Measurements from ENCODE around the gene AKT1S1.

The AKT1S1 gene

GRCh38 chr19:49839713-49840112 is 37.4 kb downstream of the AKT1S1 start:
- TF ChIP-seq, protein P1, sequence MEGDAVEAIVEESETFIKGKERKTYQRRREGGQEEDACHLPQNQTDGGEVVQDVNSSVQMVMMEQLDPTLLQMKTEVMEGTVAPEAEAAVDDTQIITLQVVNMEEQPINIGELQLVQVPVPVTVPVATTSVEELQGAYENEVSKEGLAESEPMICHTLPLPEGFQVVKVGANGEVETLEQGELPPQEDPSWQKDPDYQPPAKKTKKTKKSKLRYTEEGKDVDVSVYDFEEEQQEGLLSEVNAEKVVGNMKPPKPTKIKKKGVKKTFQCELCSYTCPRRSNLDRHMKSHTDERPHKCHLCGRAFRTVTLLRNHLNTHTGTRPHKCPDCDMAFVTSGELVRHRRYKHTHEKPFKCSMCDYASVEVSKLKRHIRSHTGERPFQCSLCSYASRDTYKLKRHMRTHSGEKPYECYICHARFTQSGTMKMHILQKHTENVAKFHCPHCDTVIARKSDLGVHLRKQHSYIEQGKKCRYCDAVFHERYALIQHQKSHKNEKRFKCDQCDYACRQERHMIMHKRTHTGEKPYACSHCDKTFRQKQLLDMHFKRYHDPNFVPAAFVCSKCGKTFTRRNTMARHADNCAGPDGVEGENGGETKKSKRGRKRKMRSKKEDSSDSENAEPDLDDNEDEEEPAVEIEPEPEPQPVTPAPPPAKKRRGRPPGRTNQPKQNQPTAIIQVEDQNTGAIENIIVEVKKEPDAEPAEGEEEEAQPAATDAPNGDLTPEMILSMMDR (IDR thresholded peaks at IDR 0.05; ENCODE audit: insufficient read depth, low read depth, low read length, missing control alignments): no peak
- no peak overlapping the region for H3K4me3 ChIP-seq (ENCODE audit: low read depth, low read length)

GRCh38 chr19:49838885-49839588 is 38.1 kb downstream of the AKT1S1 start:
- no peak overlapping the region for H3K4me3 ChIP-seq (ENCODE audit: low read depth, low read length)
- TF ChIP-seq, protein P1 (IDR thresholded peaks at IDR 0.05; ENCODE audit: insufficient read depth, low read depth, low read length, missing control alignments): no peak

More at GRCh38 chr19:49839713-49840112, 37.4 kb downstream of the AKT1S1 start:
- DNase-seq (ENCODE audit: low read depth): no peak

DNA sequence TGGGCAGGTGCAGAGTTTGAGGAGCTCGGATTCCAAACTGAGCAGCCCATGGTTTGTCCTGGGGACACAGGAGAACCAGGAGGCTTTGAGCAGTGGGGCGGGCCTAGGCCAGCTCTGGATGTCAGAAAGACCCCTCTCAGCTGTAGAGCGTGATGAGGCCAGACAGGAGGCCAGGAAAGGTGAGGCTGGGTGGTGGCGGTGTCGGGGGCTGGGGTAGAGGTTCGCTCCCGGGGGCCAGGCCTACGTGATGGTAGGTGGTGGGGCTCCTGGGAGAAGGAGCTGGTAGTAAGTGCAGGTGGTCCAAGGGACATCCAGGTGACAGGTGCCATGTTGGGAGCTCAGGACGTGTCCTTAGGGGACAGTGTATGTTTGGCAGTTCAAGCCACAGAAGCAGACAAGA is 39.7 kb downstream of the AKT1S1 start:
- DNase-seq (ENCODE audit: low read depth): no peak
- H3K4me3 ChIP-seq (ENCODE audit: low read depth, low read length): no peak overlapping the region
- TF ChIP-seq, protein P1 (IDR thresholded peaks at IDR 0.05; ENCODE audit: insufficient read depth, low read depth, low read length, missing control alignments): no peak

More at GRCh38 chr19:49838885-49839588, 38.1 kb downstream of the AKT1S1 start:
- DNase-seq (ENCODE audit: low read depth): no peak

- no peak overlapping the region for H3K4me3 ChIP-seq (ENCODE audit: low read depth, low read length)
- DNase-seq (ENCODE audit: low read depth): no peak
These were observed 40.2 kb downstream of the AKT1S1 start for GRCh38 chr19:49837009-49837310.

GRCh38 chr19:49836176-49837008 is 40.8 kb downstream of the AKT1S1 start:
- TF ChIP-seq, protein P1 (IDR thresholded peaks at IDR 0.05; ENCODE audit: insufficient read depth, low read depth, low read length, missing control alignments): no peak
- no peak for DNase-seq (ENCODE audit: low read depth)
- no peak overlapping the region for H3K4me3 ChIP-seq (ENCODE audit: low read depth, low read length)

More at GRCh38 chr19:49837009-49837310, 40.2 kb downstream of the AKT1S1 start:
- TF ChIP-seq, protein P1 (IDR thresholded peaks at IDR 0.05; ENCODE audit: insufficient read depth, low read depth, low read length, missing control alignments): no peak

DNA sequence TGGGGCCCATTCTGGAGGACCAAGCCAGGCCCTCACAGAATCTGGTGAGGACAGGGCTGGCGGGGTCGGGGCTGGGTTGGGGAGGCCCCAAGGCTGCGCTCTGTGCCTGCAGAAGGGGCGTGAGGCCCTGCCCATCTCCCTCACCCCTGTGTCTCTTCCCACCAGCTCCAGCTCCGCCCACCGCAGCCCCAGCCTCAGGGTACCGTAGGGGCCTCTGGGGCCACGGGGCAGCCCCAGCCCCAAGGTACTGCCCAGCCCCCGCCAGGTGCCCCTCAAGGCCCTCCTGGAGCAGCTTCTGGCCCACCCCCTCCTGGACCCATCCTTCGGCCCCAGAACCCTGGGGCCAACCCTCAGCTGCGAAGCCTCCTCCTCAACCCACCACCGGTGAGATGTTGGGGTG is 41.6 kb downstream of the AKT1S1 start:
- no peak overlapping the region for H3K4me3 ChIP-seq (ENCODE audit: low read depth, low read length)
- TF ChIP-seq, protein P1 (IDR thresholded peaks at IDR 0.05; ENCODE audit: insufficient read depth, low read depth, low read length, missing control alignments): no peak
- DNase-seq (ENCODE audit: low read depth): no peak

Data from GM12865 (cell line).